ENCODE data around the gene FGF18. TPM values are rescaled to one million over a fixed set of nuclear protein-coding genes. Genes with fewer than 3 reads are reported as not detected.

FGF18 gene
- total RNA-seq, 1 donor from 2014 or later: not detected

DNA sequence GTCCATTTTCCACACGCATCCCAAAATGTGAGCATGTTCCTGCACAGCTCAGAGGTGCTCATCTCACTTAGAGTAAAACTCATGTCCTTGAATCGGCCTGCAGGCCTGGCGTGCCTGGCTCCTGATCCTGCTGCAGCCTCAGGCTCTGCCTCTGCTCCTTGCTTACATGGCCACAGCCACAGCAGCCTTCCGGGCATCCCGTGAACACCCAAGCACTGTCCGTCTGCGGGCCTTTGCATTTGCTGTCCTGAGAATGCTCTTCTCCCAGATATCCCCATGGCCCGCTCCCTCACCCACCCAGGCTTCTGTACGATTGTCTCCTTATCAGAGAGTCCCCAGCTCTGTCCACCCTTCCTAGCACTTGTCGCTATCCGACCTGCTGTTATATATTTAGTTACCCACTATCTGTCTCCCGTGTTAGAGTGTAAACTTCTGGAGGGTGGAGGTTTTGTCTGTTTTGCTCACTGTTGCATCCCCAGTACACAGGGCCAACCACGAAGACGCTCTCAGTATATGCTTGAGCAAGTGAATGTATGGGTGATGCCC lies 21.9 kb downstream of the FGF18 start:
- no peak for DNase-seq (ENCODE audit: low read depth in 2 of 2)

DNA sequence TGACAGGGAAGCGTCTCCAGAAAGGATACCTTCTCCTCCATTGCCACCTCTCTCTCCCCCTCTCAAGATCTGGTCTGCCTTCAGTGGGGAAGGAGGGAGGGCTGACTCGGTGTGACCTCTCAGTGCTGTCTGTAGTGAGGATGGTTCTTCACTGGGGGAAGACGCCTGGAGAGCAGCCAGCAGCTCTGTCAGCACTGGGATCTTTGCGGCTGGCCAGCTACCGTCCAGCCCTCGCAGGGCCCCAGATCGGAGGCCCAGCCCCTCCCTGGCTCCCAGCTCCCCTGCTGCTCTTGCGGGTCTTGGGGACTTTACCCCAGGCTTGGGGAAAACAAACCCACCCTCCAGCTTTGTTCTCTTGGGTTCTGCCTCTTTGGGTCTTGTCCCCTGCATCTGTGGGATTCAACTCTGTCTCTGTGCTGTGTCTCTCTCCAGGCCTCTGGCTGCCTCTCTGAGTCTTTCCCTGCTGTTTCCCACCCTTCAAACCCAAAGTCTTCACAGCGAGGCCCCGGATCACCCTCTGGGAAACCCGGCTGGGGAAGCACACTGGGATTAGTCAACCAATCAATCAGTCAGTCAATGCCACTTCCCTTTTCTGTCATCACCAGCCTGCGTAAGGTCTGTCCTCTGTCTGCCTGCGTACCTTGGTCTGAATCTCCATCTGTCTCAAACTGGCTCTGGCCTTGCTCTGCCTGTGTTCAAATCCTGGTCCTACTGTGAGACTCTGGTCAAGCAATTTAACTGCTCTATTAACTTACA lies 23.0 kb downstream of the FGF18 start:
- no peak for DNase-seq (ENCODE audit: low read depth in 2 of 2)

DNA sequence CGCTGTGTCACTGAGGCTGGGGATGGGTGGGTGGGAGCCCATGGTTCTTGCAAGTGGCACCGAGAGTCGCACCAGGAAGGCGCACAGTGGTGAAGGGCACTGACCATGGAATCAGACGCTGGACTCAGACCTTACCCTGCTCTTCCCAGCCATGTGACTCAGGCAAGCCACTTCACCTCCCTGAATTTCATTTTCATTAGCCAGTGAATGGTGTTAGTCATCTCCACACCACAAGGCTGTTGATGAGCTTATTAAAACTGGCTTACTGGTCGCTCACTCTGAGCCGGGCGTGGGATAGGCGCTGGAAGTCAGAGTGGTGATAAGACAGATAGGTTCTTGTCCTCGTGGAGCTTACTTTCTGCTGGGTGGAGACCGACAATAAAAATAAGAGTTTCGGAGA lies 25.1 kb downstream of the FGF18 start:
- peak in 1 of 2 donors; percentile 48 for DNase-seq (ENCODE audit: low read depth in 2 of 2)

DNA sequence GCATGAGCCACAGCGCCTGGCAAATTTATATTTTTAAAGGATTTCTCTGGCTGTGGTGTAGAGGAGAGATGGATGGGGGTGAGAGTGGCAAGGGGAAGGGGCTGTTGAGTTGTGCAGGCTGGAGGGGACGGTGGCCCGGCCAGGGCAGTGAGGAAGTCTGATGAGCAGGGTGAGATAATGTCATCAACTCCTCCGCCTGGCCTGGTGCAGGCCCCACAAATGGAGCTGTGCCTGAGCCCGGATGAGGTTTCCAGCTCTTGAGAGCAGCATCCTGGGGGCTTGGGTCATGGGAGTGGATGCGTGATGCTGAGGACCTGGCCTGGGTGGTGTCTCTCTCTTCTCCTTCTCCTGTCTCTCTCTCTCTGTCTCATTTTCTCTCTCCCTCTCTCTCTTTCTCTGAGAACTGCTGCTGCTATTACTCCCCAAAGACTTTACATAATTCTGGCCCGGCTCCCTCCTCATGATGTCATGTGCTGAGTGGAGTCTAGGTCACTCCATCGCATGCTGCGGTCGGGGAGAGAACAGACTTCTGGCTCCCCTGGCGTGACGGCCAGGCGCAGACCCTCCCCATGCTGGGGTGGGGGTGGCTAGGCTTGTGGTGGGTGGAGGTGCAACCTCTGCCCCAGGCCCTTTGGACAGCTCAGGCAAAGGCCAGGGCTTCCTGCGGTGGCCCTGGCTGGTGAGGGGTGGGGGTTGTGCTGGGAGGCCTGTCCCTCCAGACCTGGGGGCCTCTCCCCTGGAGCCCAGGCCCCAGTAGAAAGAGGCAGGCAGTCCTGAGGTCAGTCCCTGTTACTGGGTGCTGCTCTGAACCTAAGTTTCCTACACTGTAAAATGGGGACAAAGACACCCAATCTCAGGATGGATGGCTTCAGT lies 26.4 kb downstream of the FGF18 start:
- DNase-seq (ENCODE audit: low read depth in 2 of 2): no peak

DNA sequence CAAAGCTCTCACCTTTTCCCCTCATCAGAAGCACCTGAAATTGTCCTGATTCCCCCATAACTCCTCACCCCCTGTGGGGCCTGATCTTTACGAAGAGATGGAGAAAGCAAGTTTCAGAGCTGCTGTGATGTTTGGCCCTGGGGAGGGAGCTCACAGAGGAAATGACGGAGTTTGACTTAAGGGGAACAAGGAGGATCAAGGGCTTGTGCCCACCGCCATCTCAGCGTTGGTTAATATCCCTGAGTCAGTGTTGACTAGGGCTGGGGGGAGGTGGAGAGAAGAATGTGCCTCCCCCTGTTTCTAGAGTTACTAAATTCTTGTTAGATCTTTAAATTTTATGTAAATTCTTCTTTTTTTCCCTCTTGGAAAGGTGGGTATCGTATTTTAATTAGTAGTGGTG lies 27.8 kb downstream of the FGF18 start:
- no peak for DNase-seq (ENCODE audit: low read depth in 2 of 2)

DNA sequence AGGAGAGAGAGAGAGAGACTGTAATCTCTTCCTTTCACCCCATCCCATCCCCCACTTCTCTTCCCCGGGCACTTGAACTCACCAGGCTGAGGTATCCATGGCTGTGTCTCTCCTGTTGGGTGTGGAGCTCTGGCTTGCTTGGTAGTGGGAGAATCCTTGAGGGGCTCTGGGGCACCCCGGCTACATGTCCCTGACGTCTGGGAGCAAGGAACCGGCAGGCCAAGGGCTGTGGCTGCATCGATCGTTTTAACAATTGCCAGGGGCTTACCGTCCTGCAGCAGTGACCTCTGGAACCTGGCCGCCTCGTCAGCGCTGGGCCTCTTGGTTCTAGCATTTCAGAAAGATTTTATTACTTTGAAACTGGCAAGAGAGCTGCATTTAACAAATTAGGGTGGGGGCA lies 30.0 kb downstream of the FGF18 start:
- no peak for DNase-seq (ENCODE audit: low read depth in 2 of 2)

DNA sequence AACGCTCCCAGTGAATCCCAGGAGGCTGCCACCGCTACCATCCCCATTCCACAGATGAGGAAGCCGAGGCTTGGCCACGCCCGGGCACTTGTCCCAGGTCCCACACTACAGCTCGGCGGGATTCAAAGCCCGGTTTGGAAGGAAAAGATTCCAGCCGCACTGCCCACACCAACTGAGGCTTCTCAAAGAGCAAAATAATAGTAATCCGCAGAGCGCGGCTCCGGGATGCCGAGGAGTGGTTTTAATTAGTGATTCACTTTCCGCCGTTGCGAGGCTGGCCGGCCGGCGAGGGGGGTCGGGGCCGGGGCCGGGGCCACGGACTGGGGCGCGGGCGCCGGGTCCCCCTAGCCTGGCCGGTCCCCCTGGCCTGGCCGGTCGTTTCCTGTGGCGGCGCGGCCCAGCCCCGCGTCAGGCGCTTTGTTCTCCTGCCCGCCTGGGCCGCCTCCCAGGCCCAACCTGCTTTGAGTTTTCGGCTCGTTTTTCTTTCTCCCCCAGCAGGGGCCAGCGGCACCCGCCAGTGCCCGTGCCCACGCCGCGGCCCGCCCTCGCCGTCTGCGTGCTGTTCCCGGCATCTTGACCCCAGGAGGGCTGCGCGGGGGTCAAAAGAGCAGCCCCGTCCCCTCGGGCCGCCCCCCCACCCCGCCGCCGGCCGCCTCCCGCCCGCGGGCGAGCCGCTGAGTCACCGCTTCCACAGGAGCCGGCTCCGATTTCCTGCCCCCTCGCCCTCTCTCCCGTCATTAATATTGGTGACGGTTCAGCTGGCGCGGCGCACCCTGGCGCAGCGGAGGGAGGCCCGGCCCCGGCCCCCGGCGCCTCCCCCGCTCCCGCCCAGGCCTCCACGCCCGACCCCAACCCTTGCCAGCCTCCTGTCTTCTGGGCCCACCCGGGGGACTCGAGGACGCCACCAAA lies 31.2 kb downstream of the FGF18 start:
- peak; percentile 81 to 86 for DNase-seq (ENCODE audit: low read depth in 2 of 2)

DNA sequence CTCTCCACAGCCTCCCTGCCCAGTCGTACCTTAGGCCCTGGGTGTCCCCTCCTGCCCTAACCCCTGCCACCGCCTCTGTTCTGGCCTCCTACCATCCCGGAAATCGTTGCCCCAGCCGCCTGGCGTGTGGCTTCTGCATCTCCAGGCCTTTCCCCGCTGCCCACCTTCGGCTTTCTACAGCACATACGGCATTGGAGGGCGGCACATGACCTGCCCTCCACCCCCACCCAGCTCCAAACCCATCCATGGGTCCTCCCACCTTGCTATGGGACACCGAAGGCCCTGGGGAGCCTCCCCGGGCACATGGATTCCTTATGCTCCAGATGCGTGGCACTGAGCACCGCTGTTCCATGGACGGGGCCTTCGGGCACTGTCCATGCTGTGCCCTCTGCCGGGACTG lies 32.0 kb downstream of the FGF18 start:
- DNase-seq (ENCODE audit: low read depth in 2 of 2): peak in 1 of 2 donors; percentile 11

DNA sequence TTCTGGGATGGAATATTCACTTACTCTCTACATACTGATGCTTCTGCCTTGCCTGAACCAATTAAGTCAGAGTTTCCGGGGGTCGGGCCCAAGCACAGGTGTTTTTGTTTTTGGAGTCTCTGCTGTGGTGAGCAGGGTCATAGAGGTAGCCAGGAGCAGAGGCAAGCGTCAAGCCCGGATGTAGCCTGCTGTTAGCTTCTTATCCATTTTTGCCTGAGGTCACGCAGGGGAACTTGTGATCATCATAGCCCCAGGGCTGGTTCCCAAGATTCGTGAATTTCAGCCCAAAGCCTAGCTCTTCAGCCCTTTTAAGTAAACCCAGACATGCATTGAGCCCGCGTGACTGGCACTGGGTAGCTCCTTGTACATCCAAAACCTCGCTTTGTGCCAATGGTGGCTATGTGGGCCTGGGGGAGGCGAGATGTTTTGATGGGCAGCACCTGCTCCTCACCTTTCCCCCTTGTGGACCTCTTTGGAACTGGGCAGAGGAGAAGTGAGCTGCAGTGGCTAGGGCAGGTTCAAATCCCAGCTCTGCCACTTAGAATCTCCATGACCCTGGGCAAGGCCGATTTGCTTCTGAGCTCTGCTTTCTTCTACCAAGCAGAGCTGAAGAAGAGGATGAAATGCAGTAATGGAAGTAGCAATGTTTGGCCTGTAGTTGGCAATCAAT lies 33.7 kb downstream of the FGF18 start:
- DNase-seq (ENCODE audit: low read depth in 2 of 2): no peak

DNA sequence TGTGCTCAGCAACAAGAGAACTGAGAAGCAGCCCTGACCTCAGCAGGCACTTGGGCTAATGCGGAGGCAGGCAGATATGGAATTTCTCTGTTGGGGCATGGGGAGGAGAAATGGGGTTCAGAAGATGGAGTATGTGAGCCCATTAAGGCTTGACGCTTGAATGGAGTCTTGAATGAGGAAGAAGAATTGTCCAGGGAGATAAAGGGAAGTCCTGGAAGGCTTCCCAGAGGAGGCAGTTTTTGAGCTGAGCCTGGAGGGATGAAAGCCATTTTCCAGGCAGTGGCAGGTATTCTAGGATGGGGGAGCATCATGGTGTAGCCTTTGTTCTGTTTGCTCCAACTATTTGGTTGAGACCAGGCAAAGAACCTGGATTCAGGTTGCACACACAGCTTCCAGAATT lies 34.5 kb downstream of the FGF18 start:
- DNase-seq (ENCODE audit: low read depth in 2 of 2): no peak

DNA sequence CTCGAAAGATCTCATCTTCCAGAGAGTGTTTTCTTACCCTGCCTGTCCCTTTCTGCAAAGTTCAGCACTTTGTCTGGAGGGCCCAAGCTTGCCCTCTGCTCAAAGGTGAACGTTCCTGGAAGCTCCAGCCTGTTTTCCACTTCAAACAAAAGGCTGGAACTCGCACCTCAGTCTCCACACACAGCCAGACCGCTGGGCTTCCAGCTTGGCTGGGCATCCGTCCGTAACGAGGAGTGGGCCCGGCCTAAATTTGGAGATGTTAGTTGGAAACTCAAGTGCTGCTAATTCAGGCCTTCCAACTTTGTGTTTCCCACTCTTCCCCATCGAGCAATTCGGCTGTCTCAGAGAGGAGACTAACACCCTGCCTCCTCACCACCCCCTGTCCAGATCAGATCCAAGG lies 35.1 kb downstream of the FGF18 start:
- no peak for DNase-seq (ENCODE audit: low read depth in 2 of 2)

DNA sequence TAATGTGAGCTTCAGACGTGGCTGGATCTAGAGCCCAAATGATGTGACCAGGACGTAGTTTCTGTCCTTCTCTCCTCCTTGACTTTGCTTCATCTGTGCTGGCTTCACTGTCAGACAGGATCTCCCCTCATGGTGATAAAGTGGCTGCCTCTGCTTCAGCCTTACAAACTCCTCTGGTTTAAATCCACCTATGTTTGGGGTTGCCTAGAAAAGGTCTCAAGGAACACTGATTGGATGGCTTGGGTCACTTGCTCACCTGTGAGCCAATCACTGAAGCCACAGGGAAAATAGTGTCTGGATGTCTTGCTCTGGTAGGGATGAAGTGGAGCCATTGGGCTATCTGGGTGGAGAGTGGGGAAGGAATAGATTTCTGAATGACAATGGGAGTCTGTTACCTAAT lies 36.1 kb downstream of the FGF18 start:
- no peak for DNase-seq (ENCODE audit: low read depth in 2 of 2)

DNA sequence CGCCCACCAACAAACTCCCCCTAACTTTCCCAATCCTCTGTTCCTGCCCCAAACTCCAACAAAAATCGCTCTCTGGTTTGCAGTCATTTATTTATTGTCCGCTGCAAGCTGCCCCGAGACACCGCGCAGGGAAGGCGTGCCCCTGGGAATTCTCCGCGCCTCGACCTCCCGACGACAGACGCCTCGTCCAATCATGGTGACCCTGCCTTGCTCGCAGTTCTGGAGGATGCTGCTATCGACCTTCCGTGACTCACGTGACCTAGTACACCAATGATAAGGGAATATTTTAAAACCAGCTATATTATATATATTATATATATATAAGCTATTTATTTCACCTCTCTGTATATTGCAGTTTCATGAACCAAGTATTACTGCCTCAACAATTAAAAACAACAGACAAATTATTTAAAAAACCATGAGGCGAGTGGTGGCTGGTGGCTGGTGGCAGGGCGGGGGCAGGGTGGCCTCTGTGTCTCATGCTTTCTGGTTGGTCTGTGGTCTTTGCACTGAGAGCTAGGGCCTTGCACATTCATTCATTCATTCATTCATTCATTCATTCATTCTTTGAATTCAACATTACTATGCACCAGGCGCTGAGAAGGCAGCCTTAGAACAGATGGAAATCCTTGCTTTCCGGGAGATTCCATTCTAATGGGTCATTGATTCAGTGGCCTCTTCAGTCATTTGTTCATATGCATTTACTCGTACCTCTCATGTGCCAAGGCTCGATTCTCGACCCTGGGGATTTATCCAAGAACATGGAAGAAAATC lies 37.9 kb downstream of the FGF18 start:
- no peak for DNase-seq (ENCODE audit: low read depth in 2 of 2)

DNA sequence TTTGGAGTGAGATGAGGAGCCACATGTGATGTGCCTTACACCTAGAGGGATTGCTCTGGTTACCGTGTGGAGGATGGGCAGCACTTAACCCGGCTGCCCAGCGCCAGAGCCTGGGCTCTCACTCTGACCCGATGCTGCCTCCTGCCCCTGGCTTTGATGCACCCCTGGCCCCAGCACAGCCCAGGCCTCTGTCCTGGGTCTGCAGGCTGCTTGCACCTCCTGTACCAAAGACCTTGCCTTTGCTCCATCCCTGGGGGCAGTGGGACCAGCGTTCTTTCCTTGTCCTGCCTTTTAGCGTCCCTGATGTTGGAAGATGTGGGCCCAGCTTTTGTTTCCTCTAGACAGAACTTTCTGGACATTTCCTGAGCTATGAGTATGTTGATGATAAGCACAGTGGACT lies 40.4 kb downstream of the FGF18 start:
- no peak for DNase-seq (ENCODE audit: low read depth in 2 of 2)

DNA sequence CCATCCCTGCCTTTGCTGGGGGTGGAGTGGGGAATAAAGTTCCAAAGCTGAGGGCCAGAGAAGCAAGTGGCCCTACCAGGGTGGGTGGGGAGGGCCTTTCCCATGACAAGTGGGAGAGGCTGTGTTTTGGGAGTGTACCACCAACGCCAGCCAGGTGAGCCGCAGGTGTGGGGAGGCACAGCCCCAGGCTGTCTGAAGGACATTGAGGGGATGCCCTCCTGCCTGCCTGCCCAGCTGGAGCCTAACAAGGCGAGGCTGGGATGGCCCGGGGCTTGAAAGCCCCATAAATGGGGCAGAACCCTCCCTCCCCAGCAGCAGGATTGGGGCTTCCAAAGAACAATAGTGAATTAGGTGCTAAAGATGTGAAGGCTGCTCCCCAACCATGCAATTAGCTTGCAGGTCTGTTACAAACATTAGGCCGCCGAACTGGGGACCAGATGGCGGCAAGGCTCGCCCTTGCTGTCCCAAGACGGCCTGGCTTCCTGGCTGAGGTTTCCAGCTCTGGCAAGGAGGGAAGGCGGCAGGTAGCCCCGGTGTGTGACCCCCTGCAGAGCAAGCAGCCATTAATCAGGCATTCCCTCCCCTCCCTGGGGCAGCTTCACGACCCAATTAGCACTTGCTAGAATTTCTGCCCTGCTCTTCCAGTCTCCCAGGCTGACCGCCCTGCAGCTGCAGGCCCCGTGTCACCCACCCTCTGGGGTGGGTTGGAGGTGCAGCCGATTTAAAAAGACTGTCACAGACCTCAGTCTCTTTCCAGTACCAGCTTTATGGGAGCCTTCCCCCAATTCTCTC lies 42.9 kb downstream of the FGF18 start:
- no peak for DNase-seq (ENCODE audit: low read depth in 2 of 2)

DNA sequence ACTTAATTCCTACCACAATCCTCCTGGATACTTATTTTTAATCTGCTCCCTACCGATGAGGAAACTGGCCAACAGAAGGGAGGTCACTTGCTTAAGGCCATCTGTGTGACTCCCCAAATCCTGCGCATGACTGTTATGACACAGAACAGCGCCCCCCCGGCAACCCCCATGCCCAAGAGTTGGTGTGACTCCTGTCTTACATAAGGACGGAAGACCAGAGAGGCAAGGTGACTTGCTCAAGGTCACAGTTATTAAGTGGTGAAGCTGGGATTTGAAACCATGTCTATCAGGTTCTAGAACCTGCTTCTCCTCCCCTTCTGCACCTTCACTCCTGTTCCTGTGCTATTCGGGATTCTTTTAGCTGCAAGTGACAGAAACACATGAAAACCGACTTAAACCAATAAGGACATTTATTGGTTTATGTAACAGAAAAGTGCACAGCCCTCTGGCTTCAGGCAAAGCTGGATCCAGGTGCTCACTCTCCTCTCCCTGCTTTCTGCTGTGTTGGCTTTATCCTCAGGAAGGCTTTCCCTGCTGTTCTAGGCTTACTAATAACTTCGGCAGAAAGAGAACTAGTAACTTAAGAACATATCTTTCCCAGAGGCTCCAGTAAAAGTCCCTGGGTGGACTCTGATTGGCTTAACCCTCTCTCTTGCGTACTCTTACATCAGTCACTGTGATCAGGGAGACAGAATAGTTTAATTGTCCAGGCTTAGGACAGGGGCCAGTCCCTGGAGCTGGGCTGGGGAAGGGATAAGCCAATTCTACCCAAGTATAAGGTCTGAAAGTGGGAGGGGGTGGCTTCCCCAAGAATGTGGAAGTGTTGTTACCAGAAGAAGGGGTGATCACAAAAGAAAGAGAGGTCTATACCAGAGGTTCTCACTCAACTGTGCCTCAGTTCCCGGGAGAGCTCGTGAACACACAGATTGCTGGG lies 43.7 kb downstream of the FGF18 start:
- no peak for DNase-seq (ENCODE audit: low read depth in 2 of 2)

DNA sequence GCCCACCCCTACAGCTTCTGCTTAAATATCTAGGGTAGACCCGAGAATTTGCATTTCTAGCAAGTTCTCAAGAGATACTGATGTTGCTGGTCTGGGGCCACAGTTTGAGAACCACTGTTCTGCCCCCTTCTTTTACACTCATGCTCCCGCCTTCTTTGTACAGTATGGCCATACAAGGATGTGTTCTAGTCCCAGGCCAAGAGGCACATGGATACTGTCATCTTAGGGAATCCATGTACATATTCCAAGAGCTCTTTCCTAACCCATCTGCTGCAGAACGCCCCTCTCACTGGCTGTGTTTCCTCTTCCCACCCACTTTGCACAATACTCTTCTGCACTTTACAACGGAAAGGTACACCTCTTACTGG lies 44.4 kb downstream of the FGF18 start:
- no peak for DNase-seq (ENCODE audit: low read depth in 2 of 2)

DNA sequence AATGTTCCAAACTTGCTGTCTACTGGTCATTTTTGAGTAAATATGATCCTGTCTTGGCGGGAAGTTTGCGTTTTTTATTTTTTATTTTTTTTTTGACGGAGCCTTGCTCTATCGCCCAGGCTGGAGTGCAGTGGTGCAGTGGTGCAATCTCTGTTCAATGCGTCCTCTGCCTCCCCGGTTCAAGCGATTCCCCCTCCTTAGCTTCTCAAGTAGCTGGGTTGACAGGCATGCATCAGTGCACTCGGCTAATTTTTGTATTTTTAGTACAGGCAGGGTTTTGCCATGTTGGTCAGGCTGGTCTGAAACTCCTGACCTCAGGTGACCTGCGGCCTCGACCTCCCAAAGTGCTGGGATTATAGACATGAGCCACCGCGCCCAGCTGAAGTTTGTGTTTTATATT lies 45.4 kb downstream of the FGF18 start:
- DNase-seq (ENCODE audit: low read depth in 2 of 2): no peak
